Thyroid gland (tissue), 4 donors: ENCODE results near the gene ZNF71.

Experiments
- POLR2A ChIP-seq, 2 donors: fragments of 450-650 bp; IDR thresholded peaks; one replicate each; pipeline ENCODE4 v1.6.1; 2017; ENCODE audit warnings: antibody characterized with exemption in 2 of 2, mild to moderate bottlenecking in 2 of 2, moderate library complexity in 1 of 2
- TF ChIP-seq, protein P1 (sequence below), 6 experiments: fragments of 200-600 bp in 3 of 6; fragments of 450-650 bp in 3 of 6; sonication (generic) in 3 of 6; IDR thresholded peaks; one replicate each; pipeline ENCODE4 v1.5.1; 2016 to 2019; ENCODE audit warnings: antibody characterized with exemption in 6 of 6, mild to moderate bottlenecking in 2 of 6, inconsistent platforms in 1 of 6, moderate library complexity in 1 of 6

DNA sequence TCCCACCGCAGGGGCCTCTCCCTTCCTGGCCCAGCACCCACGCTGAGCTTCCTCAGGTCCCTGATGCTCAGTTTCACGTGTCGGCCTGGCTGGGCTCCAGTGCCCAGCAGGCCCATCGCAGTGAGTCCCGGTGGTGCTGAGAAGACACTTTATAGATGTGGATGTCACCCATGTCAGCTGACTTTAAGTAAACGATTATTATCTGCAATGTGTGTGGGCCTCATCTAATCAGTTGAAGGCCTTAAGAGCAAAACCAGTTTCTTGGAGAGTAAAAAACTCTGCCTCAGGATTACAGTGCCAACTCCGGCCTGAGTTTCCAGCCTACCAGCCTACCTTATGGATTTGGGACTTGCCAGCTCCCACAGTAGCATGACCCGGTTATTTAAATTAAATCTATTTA lies 30.6 kb downstream of the ZNF71 start:
- TF ChIP-seq, protein P1, sequence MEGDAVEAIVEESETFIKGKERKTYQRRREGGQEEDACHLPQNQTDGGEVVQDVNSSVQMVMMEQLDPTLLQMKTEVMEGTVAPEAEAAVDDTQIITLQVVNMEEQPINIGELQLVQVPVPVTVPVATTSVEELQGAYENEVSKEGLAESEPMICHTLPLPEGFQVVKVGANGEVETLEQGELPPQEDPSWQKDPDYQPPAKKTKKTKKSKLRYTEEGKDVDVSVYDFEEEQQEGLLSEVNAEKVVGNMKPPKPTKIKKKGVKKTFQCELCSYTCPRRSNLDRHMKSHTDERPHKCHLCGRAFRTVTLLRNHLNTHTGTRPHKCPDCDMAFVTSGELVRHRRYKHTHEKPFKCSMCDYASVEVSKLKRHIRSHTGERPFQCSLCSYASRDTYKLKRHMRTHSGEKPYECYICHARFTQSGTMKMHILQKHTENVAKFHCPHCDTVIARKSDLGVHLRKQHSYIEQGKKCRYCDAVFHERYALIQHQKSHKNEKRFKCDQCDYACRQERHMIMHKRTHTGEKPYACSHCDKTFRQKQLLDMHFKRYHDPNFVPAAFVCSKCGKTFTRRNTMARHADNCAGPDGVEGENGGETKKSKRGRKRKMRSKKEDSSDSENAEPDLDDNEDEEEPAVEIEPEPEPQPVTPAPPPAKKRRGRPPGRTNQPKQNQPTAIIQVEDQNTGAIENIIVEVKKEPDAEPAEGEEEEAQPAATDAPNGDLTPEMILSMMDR (IDR thresholded peaks at IDR 0.05): no peak
- no peak for TF ChIP-seq POLR2A (IDR thresholded peaks at IDR 0.05)
